ENCODE data around the gene EVX1.

Gene EVX1

DNA sequence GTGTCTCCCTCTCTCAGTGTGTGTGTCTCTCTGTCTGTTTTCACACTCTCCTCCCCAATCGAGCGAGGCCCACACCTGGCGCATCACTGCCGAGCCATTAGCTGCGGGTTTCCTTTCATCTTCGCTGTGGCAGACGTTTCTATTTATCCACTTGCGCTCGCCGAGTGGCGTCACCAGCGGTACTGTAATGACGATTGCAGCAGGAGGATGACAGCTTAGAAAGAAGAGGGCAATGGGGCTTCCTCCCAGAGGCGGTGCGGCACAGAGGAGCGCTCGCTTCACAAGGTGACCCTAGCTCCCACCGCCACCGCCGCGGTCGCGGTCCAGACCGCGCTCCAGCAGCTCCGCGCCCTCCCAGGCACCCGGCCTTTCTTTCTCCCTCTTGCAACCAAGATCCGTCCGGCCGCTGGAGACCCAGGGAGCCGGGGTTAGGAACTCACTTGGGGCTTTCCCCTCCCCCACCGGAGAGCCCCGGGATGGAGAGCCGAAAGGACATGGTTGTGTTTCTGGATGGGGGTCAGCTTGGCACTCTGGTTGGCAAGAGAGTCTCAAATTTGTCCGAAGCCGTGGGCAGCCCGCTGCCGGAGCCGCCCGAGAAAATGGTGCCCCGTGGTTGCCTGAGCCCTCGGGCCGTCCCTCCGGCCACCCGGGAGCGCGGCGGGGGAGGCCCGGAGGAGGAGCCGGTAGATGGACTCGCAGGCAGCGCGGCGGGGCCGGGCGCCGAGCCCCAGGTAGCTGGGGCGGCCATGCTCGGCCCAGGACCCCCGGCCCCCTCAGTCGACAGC is at the start of gene EVX1:
EVX1 (plus strand) TSS at position 248 of the 785 bp plus-strand sequence; CDS start at position 477, 229 bp downstream.
- peak within 1 kb of the TSS; percentile 91 for H3K9ac ChIP-seq (ENCODE audit: low read length)
- H3K27ac ChIP-seq (ENCODE audit: low read depth, low read length) = peak within 1 kb of the TSS; percentile 46; the same call in 1 of the 2 replicates
- H3K9me3 ChIP-seq (ENCODE audit: control insufficient read depth, insufficient read depth, low read depth, low read length) = no peaks in the 10 kb centered on the region
- peaks cover 63% of the 10 kb centered on the region for H3K4me1 ChIP-seq (ENCODE audit: control insufficient read depth, insufficient read depth, low read length)
- H3K4me3 ChIP-seq (ENCODE audit: low read depth, low read length) = peak within 1 kb of the TSS; percentile 57
- H3K27me3 ChIP-seq (ENCODE audit: control insufficient read depth, insufficient read depth, low read length) = peaks cover 100% of the 10 kb centered on the region
- H3K36me3 ChIP-seq (ENCODE audit: control insufficient read depth, insufficient read depth, low read length) = no peaks in the 10 kb centered on the region

DNA sequence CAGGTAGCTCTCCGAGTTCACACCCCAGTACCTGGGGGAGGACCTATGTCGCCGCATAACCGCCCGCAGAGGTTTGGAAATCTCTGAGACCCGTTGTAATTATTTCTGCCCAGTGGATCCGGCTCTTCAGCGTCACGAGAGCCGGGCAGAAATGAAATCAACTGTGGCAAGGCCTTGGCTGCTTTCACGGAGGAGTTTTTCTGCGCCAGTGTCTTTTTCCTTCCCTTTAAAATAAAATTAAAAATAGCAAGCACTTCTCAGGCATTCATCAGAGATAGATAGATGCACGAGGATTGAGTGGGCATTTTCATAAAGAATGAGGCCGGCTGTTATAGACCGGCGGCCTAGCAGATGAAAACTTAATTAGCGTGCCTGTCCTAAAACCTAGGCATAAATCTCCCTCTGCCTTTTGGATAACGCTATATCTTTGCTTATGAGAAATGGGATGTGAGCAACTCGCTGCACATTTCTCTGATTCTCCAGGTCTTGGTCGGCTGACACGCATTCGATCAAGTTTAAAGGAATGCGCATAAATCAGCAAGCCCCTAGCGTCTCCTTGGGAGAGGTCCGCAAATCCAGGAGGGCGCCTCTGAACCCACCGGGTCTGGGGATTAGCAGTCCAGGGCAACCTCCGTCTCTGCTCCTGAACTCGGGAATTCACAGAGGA is 49.1 kb upstream of the EVX1 start:
- Histone ChIP-seq H3K36me3 (ENCODE audit: control insufficient read depth, insufficient read depth, low read length) (no peaks in the 10 kb centered on the region), H3K9ac (ENCODE audit: low read length) (peak overlapping the region; percentile 17), H3K27ac (ENCODE audit: low read depth, low read length) (no peak overlapping the region), H3K9me3 (ENCODE audit: control insufficient read depth, insufficient read depth, low read depth, low read length) (no peaks in the 10 kb centered on the region), H3K4me3 (ENCODE audit: low read depth, low read length) (peak overlapping the region; percentile 29), H3K4me1 (ENCODE audit: control insufficient read depth, insufficient read depth, low read length) (peaks cover 12% of the 10 kb centered on the region; the same call in 1 of the 2 replicates), H3K27me3 (ENCODE audit: control insufficient read depth, insufficient read depth, low read length) (peaks cover 100% of the 10 kb centered on the region)

DNA sequence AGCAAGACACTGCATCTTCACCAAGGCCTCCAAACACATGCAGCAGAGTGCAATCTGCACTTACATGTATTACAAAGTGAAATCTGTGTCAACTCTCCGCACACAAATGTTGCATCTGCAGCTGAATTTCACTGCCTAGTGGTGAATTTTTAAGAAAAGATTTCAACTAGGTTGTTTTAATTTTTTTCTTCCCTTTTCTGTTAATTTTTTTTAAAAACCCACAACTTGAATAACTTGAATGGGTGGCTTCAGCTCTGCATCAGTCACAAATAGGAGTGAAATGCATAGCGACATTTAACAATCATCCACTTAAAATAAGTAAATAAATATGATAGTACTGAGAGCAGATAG is 48.6 kb upstream of the EVX1 start:
- Histone ChIP-seq H3K9me3 (ENCODE audit: control insufficient read depth, insufficient read depth, low read depth, low read length) (no peaks in the 10 kb centered on the region), H3K4me1 (ENCODE audit: control insufficient read depth, insufficient read depth, low read length) (peaks cover 13% of the 10 kb centered on the region; the same call in 1 of the 2 replicates), H3K36me3 (ENCODE audit: control insufficient read depth, insufficient read depth, low read length) (no peaks in the 10 kb centered on the region), H3K9ac (ENCODE audit: low read length) (no peak overlapping the region), H3K27me3 (ENCODE audit: control insufficient read depth, insufficient read depth, low read length) (peaks cover 100% of the 10 kb centered on the region), H3K27ac (ENCODE audit: low read depth, low read length) (no peak overlapping the region), H3K4me3 (ENCODE audit: low read depth, low read length) (no peak overlapping the region)

DNA sequence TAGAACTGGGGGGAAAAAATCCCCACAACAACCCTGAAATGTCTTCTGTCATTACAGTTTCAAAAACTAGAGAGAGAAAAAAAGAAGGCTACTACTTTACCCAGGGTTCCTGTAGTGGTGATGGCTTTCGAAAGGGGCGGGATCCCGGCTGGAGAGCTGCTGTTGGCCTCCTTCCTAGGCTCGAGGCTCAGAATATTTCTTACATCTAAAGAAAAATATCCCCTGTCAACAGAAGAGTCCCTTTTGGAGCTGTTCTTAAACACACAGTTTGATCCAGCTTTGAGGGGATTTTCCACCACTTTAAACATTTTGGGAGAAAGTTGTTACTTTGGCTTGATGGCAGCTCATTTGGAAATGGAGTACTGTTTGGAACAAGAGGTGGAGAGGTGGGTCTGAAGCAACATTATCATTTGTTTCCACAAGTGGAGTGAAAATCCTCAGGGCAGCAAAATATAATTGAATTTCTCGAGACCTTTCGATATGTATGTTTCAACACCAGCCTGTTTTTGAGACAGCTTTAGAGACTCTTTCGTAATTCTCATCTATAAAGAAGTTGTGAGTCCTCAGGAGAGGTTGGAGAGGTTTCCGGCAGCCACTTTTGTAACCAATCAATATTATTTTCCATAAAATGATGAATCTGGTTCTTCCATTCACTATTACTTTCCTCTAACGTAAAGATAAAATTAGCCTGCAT is 47.8 kb upstream of the EVX1 start:
- Histone ChIP-seq H3K27ac (ENCODE audit: low read depth, low read length) (no peak overlapping the region), H3K27me3 (ENCODE audit: control insufficient read depth, insufficient read depth, low read length) (peaks cover 98% of the 10 kb centered on the region), H3K4me3 (ENCODE audit: low read depth, low read length) (no peak overlapping the region)

DNA sequence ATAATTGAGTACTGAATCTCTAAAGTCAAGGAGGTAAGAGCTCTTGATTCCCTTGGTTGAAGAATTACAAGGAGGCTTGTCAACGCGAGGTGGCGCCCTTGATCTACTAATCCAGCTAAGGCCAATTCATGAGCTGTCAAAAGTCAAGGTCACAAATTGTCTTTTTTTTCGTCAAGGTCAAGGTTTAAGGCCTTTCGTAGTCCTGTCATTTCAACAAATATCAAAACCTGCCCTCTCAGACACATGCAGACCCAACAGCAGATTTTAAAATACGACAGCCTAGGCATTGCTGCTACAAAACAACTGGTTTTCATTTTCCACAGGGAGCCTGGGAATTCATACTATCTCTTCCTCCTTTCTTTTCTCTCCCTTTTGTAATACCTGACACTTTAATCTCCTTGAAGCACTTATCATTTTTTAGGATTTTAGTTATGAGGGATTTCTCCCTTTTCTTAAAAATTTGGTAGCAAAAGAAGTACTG is 46.3 kb upstream of the EVX1 start:
- H3K4me3 ChIP-seq (ENCODE audit: low read depth, low read length) = no peak overlapping the region
- H3K36me3 ChIP-seq (ENCODE audit: control insufficient read depth, insufficient read depth, low read length) = no peaks in the 10 kb centered on the region
- H3K27ac ChIP-seq (ENCODE audit: low read depth, low read length) = no peak overlapping the region
- no peak overlapping the region for H3K9ac ChIP-seq (ENCODE audit: low read length)
- peaks cover 17% of the 10 kb centered on the region; the same call in 1 of the 2 replicates for H3K4me1 ChIP-seq (ENCODE audit: control insufficient read depth, insufficient read depth, low read length)
- H3K9me3 ChIP-seq (ENCODE audit: control insufficient read depth, insufficient read depth, low read depth, low read length) = no peaks in the 10 kb centered on the region
- peaks cover 98% of the 10 kb centered on the region for H3K27me3 ChIP-seq (ENCODE audit: control insufficient read depth, insufficient read depth, low read length)

More for the DNA sequence above, 47.8 kb upstream of the EVX1 start:
- no peak overlapping the region for H3K9ac ChIP-seq (ENCODE audit: low read length)
- no peaks in the 10 kb centered on the region for H3K9me3 ChIP-seq (ENCODE audit: control insufficient read depth, insufficient read depth, low read depth, low read length)
- H3K4me1 ChIP-seq (ENCODE audit: control insufficient read depth, insufficient read depth, low read length) = peaks cover 9% of the 10 kb centered on the region; the same call in 1 of the 2 replicates
- no peaks in the 10 kb centered on the region for H3K36me3 ChIP-seq (ENCODE audit: control insufficient read depth, insufficient read depth, low read length)

DNA sequence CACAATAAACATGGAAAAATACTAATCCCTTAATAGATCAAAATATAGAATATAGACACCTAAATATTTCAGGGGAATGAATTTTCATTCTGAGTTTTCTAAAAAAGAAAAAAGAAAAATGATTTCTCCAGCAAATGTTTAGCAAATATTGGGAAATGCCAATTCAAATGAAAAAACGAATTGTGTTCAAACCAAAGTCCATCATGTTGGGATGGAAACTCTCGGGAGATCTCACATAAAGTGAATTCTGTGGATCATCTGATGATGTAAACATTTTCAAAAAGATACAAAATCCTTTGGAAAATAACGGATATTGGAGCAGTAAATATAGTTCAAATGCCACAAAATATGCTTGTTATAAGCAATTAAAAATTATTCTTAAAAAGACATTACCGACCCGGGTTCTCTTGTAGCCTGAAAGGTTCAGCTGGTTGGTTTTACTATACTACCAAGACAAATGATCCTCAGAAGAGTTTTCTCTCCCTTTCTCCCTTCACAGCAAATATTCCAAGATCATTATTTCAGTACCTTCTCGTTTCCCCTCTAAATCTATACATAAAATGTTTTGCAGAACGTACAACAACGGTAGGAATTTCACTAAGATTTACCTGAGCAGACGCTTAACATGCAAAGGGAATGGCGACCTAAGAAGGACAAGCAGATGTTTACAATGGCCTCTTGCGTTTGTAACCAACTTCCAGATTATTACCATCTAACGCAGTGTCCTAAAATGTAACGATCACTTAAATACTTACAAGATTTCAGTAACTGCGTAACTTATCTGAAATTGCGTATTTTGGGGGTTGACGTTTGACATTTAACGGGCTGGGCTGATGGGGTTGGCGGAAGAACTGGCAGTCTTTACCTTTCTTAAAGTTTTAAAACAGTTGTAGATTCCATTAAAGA is 45.2 kb upstream of the EVX1 start:
- peaks cover 98% of the 10 kb centered on the region for H3K27me3 ChIP-seq (ENCODE audit: control insufficient read depth, insufficient read depth, low read length)
- no peaks in the 10 kb centered on the region for H3K9me3 ChIP-seq (ENCODE audit: control insufficient read depth, insufficient read depth, low read depth, low read length)
- peaks cover 12% of the 10 kb centered on the region; the same call in 1 of the 2 replicates for H3K4me1 ChIP-seq (ENCODE audit: control insufficient read depth, insufficient read depth, low read length)
- H3K9ac ChIP-seq (ENCODE audit: low read length) = no peak overlapping the region
- H3K27ac ChIP-seq (ENCODE audit: low read depth, low read length) = no peak overlapping the region
- H3K4me3 ChIP-seq (ENCODE audit: low read depth, low read length) = 0 out of 2 replicates have a peak overlapping the region, but pooled peaks have one; percentile 2
- no peaks in the 10 kb centered on the region for H3K36me3 ChIP-seq (ENCODE audit: control insufficient read depth, insufficient read depth, low read length)

DNA sequence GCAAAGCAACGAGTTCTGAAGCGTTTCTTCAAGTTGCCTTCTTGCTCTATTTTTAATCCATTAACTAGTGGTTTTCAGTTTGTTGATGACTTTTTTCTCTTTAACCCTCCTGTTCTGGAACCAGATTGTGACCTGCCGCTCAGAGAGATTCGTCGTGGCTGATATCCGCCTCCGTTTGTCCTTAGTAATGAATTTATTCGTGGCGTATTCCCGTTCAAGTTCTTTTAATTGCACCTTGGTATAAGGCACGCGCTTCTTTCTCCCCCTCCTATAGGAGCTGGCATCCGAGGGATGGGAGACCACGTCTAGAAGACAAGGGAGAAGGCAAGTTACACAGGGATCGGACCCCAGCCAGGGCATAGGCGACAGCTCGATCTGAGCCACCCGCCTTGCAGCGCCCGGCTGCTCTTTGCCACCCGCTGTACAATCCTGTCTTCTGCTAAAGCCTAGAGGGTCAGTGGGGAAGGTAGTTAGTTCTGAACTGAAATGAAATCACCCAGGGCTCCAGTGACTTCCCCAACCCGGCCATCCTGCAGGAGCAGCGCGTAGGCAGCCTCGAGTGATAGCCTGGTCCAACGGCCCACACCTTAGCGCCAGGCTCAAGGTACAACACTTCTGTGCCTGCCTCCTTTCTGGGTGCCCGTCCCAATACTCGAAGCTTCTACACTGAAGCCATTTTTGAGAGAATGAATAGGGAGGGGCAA is 44.3 kb upstream of the EVX1 start:
- Histone ChIP-seq H3K27ac (ENCODE audit: low read depth, low read length) (no peak overlapping the region), H3K4me3 (ENCODE audit: low read depth, low read length) (peak overlapping the region; percentile 43; the same call in 1 of the 2 replicates), H3K36me3 (ENCODE audit: control insufficient read depth, insufficient read depth, low read length) (no peaks in the 10 kb centered on the region), H3K27me3 (ENCODE audit: control insufficient read depth, insufficient read depth, low read length) (peaks cover 98% of the 10 kb centered on the region), H3K9me3 (ENCODE audit: control insufficient read depth, insufficient read depth, low read depth, low read length) (no peaks in the 10 kb centered on the region), H3K4me1 (ENCODE audit: control insufficient read depth, insufficient read depth, low read length) (peaks cover 12% of the 10 kb centered on the region; the same call in 1 of the 2 replicates), H3K9ac (ENCODE audit: low read length) (no peak overlapping the region)

DNA sequence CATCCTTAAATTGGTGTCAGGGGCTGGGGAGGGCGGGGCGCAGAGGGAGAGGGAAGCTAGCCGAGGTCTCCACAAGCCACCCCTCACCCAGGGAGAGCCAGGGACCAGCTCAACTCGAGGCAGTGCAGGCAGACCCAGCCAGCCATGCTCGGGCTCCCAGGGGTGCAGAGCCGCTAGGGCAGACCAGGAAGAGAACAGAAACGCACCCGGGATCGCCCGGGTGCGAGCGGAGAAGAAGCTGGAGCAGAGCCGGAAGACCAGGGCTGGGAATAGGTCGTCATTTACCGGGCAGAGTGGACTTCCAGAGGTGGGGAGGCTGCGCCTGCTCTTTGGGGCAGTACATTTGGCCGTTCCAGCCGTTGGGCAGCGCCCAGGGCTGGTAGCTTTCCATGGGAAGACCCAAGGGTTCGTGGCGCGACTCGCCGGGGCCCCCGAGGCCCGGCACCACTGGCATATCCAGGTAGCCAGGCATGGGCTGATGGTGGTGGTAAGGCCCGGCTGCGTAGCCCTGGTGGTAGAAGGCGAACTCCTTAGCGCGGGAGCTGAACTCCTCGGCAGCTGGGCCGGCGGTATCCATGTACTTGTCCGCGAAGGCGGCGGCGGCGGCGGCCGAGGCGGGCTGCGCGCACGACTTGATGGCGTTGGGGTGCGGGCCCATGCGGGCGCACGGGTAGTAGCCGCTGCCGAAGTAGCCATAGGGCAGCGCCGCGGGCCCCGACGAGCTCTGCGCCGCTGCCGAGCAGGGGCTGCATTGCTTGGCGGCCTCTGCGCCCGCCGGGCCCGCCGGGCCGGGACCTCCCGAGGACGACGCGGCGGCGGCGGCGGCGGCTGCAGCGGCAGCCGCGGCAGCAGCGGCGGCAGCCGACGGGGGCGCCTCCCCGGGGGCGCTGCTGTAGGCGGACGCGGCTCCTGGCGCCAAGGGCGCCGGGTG is 43.5 kb upstream of the EVX1 start:
- Histone ChIP-seq H3K27ac (ENCODE audit: low read depth, low read length) (no peak overlapping the region), H3K9ac (ENCODE audit: low read length) (peak overlapping the region; percentile 37), H3K4me3 (ENCODE audit: low read depth, low read length) (peak overlapping the region; percentile 43), H3K36me3 (ENCODE audit: control insufficient read depth, insufficient read depth, low read length) (no peaks in the 10 kb centered on the region), H3K4me1 (ENCODE audit: control insufficient read depth, insufficient read depth, low read length) (peaks cover 12% of the 10 kb centered on the region; the same call in 1 of the 2 replicates), H3K27me3 (ENCODE audit: control insufficient read depth, insufficient read depth, low read length) (peaks cover 98% of the 10 kb centered on the region), H3K9me3 (ENCODE audit: control insufficient read depth, insufficient read depth, low read depth, low read length) (no peaks in the 10 kb centered on the region)

Measured in HUES6 (cell line).